K562 (cell line): ENCODE data around the gene NOVA1.

ENCODE experiments used
- CUX1 ChIP-seq: fragments of 200-800 bp; sonication (Bioruptor generic); IDR thresholded peaks from 2 replicates; pipeline ENCODE4 v1.6.1; 2016; ENCODE audit warnings: missing genetic modification characterization, missing compliant biosample characterization
- FOXA1 ChIP-seq: fragments of 450-650 bp; IDR thresholded peaks from 2 replicates; pipeline ENCODE4 v1.6.1; 2016; ENCODE audit warnings: mild to moderate bottlenecking, borderline replicate concordance
- HDAC2 ChIP-seq: fragments of 450-650 bp; IDR thresholded peaks from 2 replicates; pipeline ENCODE4 v1.6.1; 2016; ENCODE audit warnings: mild to moderate bottlenecking
- JUN ChIP-seq, 2 experiments: sonication (generic) in 1 of 2; formaldehyde crosslinking in 1 of 2; IDR thresholded peaks; 2 replicates each; pipeline versions ENCODE4 v1.6.1 to v1.8.0; 2012 to 2022; ENCODE audit warnings: borderline replicate concordance in 2 of 2, mild to moderate bottlenecking in 2 of 2, improper control_type of control experiment in 1 of 2, low read depth in 1 of 2, low read length in 1 of 2, missing genetic modification reagents in 1 of 2
- MAFK ChIP-seq: IDR thresholded peaks from 2 replicates; pipeline ENCODE4 v1.6.1; 2011; ENCODE audit warnings: low read length, improper control_type of control experiment
- REST ChIP-seq, 2 experiments: fragments of 450-650 bp; formaldehyde crosslinking in 1 of 2; IDR thresholded peaks; 2 replicates each; pipeline versions ENCODE4 v1.4.0 to v1.6.1; 2014 to 2020; ENCODE audit warnings: mild to moderate bottlenecking in 2 of 2, borderline replicate concordance in 1 of 2, low read depth in 1 of 2
- RFX5 ChIP-seq: IDR thresholded peaks from 2 replicates; pipeline ENCODE4 v1.6.1; 2011; ENCODE audit warnings: low read depth, mild to moderate bottlenecking, improper control_type of control experiment, low read length
- SAP30 ChIP-seq: fragments of 200-600 bp; sonication (generic); IDR thresholded peaks from 2 replicates; pipeline ENCODE4 v1.6.1; 2012; ENCODE audit warnings: borderline replicate concordance, low read depth, mild to moderate bottlenecking, moderate library complexity, low read length, control low read depth, inconsistent platforms; ENCODE audit not compliant: insufficient read depth, poor library complexity, severe bottlenecking
- SIN3A ChIP-seq, 2 experiments: fragments of 150-350 bp in 1 of 2; IDR thresholded peaks; 2 replicates each; pipeline ENCODE4 v1.6.1; 2011 to 2016; ENCODE audit warnings: borderline replicate concordance in 2 of 2, low read depth in 2 of 2, low read length in 2 of 2, mild to moderate bottlenecking in 2 of 2, moderate library complexity in 2 of 2; ENCODE audit not compliant: control insufficient read depth in 1 of 2
- TARDBP ChIP-seq: fragments of 450-650 bp; IDR thresholded peaks from 2 replicates; pipeline ENCODE4 v1.6.1; 2016
- ZBTB33 ChIP-seq: sonication (generic); formaldehyde crosslinking; IDR thresholded peaks from 2 replicates; pipeline ENCODE4 v1.8.1; 2023; ENCODE audit warnings: mild to moderate bottlenecking, missing genetic modification reagents
- ZNF24 ChIP-seq: fragments of 450-650 bp; IDR thresholded peaks from 2 replicates; pipeline ENCODE4 v1.6.1; 2016
- ZNF311 ChIP-seq: fragments of 250-450 bp; sonication (Bioruptor Pico); IDR thresholded peaks from 2 replicates; pipeline ENCODE4 v1.4.0; 2020; ENCODE audit warnings: mild to moderate bottlenecking, moderate library complexity
- ZNF655 ChIP-seq: fragments of 250-450 bp; sonication (Bioruptor Pico); IDR thresholded peaks from 2 replicates; pipeline ENCODE4 v1.5.0; 2021

- TF ChIP-seq ZNF655 (CRISPR knock-in tag): no peak
- TF ChIP-seq ZNF24: no peak
- TF ChIP-seq JUN (IDR thresholded peaks at IDR 0.05; ENCODE audit: borderline replicate concordance, low read depth, low read length): no peak
- TF ChIP-seq JUN (CRISPR knock-in tag; IDR thresholded peaks at IDR 0.05; ENCODE audit: borderline replicate concordance): no peak
- TF ChIP-seq HDAC2: no peak
- no peak for TF ChIP-seq ZNF311 (CRISPR knock-in tag)
- TF ChIP-seq FOXA1: no peak
- no peak for TF ChIP-seq SAP30
- TF ChIP-seq CUX1 (CRISPR knock-in tag): no peak
- TF ChIP-seq ZBTB33: no peak
- TF ChIP-seq SIN3A (IDR thresholded peaks at IDR 0.05; ENCODE audit: borderline replicate concordance in 2 of 2, control insufficient read depth in 1 of 2, low read depth in 2 of 2, low read length in 2 of 2): no peak
- no peak for TF ChIP-seq REST (IDR thresholded peaks at IDR 0.05; ENCODE audit: borderline replicate concordance)
- TF ChIP-seq REST (CRISPR knock-in tag; IDR thresholded peaks at IDR 0.05; ENCODE audit: low read depth): no peak
- no peak for TF ChIP-seq MAFK
- TF ChIP-seq RFX5: no peak
- TF ChIP-seq TARDBP: no peak
Measured at GRCh38 chr14:26401179-26401968, 196.5 kb downstream of the NOVA1 start.
